Mesothelial cell of epicardium (in vitro differentiated cells): Measurements from ENCODE around the gene SLC33A1. TPM values are rescaled to one million over a fixed set of nuclear protein-coding genes. Genes with fewer than 3 reads are reported as not detected.

Experiments
- DNase-seq, 2 experiments: peaks; one replicate each; pipeline ENCODE4 v3.0.0; 2021; ENCODE audit warnings: low spot score in 2 of 2; ENCODE audit not compliant: unreplicated experiment in 2 of 2
- H3K27ac Mint-ChIP-seq: 2 replicates; pipeline ENCODE4 v1.8.0; 2021; ENCODE audit warnings: mixed read lengths
- H3K27me3 Mint-ChIP-seq: 2 replicates; pipeline ENCODE4 v1.8.0; 2021; ENCODE audit warnings: low read depth, mixed read lengths
- H3K36me3 Mint-ChIP-seq: 2 replicates; pipeline ENCODE4 v1.8.0; 2021; ENCODE audit warnings: mixed read lengths
- H3K4me1 Mint-ChIP-seq: 2 replicates; pipeline ENCODE4 v1.8.0; 2021; ENCODE audit warnings: mixed read lengths
- H3K4me3 Mint-ChIP-seq: 2 replicates; pipeline ENCODE4 v1.8.0; 2021; ENCODE audit warnings: mild to moderate bottlenecking, moderate library complexity, mixed read lengths
- H3K9me3 Mint-ChIP-seq: 2 replicates; pipeline ENCODE4 v1.8.0; 2021; ENCODE audit warnings: mixed read lengths
- total RNA-seq: library from RNA; stranded (reverse); gene quantifications from 3 replicates; pipeline ENCODE4 v1.2.1, GENCODE V29; 2021
- TF ChIP-seq, protein P1 (sequence below): fragments of 200-600 bp; sonication (generic); IDR thresholded peaks from one replicate; pipeline ENCODE4 v1.5.0; 2021; ENCODE audit warnings: antibody characterized with exemption; ENCODE audit not compliant: unreplicated experiment

Gene SLC33A1
- total RNA-seq, 1 donor from 2014 or later: 23.8 TPM

DNA sequence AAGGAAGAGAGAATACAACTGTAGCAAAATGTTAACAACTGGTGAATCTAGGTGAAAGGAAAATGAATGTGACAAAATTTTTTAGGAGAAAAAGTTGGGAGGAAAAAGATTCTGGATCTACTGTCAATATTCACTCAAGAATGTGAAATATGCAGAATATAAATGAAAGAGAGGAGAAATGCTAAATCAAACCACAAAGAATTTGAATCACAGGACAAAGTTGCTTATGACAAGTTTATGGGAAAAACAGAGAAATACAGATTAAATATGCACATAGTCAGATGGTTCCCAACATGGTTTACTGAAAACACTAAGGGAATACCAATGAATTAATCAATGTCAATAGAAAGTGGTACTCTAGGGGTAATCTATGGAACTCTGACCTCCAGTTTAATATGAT, 75.8 kb downstream of the SLC33A1 start:
- H3K27me3 Mint-ChIP-seq: no peaks in the 10 kb centered on the region

DNA sequence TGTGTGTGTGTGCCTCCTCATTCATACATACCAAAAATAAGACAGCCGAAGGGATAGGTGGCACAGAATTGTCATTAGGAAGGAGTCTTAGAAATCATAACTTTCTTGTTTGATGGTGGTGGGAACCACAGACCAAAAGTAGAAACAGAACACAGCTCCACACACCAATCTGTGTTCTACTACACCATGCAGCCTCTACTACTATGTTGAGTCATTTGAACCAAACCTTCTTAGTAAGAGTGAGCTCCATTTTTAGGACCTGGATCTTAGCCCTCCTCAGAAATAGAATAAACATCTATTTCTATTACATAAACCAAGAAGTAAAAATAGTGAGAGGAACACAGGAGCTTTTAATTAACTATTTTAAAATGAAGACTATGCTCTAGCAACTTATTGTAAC, 81.4 kb downstream of the SLC33A1 start:
- Mint-ChIP-seq H3K4me1 (no peaks in the 10 kb centered on the region), H3K36me3 (peaks cover 25% of the 10 kb centered on the region), H3K9me3 (no peaks in the 10 kb centered on the region), H3K27ac (no peak overlapping the region), H3K27me3 (no peaks in the 10 kb centered on the region), H3K4me3 (no peak overlapping the region)
- no peak for DNase-seq
- TF ChIP-seq, protein P1, sequence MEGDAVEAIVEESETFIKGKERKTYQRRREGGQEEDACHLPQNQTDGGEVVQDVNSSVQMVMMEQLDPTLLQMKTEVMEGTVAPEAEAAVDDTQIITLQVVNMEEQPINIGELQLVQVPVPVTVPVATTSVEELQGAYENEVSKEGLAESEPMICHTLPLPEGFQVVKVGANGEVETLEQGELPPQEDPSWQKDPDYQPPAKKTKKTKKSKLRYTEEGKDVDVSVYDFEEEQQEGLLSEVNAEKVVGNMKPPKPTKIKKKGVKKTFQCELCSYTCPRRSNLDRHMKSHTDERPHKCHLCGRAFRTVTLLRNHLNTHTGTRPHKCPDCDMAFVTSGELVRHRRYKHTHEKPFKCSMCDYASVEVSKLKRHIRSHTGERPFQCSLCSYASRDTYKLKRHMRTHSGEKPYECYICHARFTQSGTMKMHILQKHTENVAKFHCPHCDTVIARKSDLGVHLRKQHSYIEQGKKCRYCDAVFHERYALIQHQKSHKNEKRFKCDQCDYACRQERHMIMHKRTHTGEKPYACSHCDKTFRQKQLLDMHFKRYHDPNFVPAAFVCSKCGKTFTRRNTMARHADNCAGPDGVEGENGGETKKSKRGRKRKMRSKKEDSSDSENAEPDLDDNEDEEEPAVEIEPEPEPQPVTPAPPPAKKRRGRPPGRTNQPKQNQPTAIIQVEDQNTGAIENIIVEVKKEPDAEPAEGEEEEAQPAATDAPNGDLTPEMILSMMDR: no peak

More for the DNA sequence above, 75.8 kb downstream of the SLC33A1 start:
- TF ChIP-seq, protein P1: no peak
- Mint-ChIP-seq H3K36me3 (peaks cover 37% of the 10 kb centered on the region), H3K9me3 (peaks cover 7% of the 10 kb centered on the region), H3K4me1 (no peaks in the 10 kb centered on the region), H3K4me3 (no peak overlapping the region), H3K27ac (no peak overlapping the region)
- no peak for DNase-seq

DNA sequence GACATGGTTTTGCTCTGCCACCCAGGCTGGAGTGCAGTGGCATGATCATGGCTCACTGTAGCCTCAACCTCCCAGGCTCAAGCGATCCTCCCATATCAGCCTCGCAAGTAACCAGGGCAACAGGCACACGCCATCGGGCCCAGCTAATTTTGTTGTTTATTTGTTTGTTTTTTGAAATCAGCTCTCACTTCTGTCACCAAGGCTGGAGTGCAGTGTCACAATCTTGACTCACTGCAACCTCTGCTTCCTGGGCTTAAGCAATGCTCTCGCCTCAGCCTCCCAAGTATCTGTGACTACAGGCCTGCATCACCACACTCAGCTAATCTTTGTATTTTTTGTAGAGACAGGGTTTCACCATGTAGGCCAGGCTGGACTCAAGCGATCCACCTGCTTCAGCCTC, 83.1 kb downstream of the SLC33A1 start:
- Mint-ChIP-seq H3K36me3 (peaks cover 25% of the 10 kb centered on the region), H3K27me3 (no peaks in the 10 kb centered on the region), H3K27ac (no peak overlapping the region), H3K9me3 (no peaks in the 10 kb centered on the region), H3K4me1 (no peaks in the 10 kb centered on the region), H3K4me3 (no peak overlapping the region)
- TF ChIP-seq, protein P1: no peak
- DNase-seq: no peak

Other genes starting within 250 kb of the SLC33A1 start
- gene PLCH1, start 109.4 kb downstream of the SLC33A1 start, total RNA-seq: 1.0 to 1.3 TPM (median 1.2 TPM) in 3 replicates
- gene C3orf33, start 48.1 kb downstream of the SLC33A1 start, total RNA-seq: 5.8 to 6.5 TPM (median 6.2 TPM) in 3 replicates
- 69.3 to 72.6 TPM (median 69.6 TPM) in 3 replicates for gene GMPS, start 16.2 kb upstream of the SLC33A1 start, total RNA-seq